Non-pigmented ciliary epithelial cell (primary cell): ENCODE results near the gene MDP1.

Experiments
- DNase-seq: peaks from one replicate; pipeline ENCODE4 v3.0.0-alpha.2; 2010; ENCODE audit warnings: low read depth

The MDP1 gene

DNA sequence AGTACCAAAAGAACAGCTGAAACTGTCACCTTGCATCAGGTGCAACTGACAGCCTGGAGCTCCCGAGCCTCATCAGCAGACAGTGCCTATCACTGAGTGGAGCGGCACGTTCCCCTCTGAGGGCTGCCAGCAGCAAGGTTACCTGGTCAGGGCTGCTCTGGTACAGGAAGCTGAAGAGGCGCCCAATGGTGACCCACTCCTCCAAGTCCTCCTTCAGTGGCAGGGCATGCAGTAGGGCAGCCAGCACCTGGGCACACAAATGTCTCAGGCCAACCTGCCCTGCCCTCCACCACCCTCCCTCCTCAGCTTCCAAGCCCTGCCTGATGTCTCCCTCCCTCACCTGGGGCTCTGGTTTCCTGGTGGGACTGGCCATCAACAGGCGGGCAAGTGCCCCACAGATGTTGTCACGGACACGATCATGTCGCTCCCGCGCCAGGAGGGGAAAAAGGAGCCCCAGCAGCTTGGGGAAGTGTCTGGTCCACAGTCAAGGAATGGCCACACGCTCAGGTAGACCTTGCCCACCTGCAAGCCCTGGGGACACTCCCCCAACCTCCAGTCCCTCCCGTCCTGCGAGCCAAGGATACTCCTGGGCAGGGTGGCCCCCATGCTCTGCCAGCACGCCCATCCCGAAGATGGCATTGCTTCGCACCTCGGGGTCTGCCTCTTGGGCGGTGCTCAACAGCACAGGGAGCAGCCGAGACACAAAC lies 34.3 kb downstream of the MDP1 start:
- DNase-seq: no peak

DNA sequence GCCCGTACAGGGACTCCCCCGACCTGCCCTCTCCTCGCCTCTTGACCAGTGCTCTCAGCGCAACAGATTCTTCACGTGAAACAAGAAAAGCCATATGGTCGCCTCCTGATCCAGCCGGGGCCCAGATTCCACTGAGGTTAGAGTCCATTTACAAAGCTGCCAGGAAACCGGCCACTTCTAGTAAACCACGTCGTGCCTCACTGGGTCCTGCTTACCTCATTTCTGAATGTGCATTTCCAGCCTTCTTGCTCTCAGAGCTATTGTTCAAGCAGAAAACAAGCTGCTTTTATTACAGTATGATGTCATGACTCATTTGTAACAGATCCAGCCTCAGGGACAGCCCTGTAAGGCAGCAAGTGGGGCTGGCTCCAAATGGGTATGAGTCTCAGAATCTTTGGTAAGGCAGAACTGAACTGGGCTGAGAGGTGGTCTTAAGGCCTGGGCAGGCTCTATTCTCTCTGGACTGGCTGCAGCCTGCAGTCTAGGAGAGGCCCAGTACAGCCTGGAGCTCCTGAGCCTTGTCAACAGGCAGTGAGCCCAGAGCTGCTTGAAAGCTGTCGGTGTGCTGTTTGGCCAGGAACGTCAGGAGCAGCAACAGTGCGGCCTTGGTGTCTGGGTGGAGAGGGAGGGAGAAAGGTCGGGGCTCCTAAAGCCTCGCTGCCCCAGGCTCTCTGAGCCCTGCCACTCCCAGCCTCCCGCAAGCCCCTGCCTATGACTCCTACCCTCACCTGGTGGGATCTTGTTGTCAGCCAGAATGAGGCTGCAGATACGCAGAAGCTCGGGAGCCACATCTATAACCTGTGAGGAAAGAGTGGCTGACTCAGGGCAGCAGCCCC lies 35.7 kb downstream of the MDP1 start:
- peak; percentile 60 for DNase-seq

DNA sequence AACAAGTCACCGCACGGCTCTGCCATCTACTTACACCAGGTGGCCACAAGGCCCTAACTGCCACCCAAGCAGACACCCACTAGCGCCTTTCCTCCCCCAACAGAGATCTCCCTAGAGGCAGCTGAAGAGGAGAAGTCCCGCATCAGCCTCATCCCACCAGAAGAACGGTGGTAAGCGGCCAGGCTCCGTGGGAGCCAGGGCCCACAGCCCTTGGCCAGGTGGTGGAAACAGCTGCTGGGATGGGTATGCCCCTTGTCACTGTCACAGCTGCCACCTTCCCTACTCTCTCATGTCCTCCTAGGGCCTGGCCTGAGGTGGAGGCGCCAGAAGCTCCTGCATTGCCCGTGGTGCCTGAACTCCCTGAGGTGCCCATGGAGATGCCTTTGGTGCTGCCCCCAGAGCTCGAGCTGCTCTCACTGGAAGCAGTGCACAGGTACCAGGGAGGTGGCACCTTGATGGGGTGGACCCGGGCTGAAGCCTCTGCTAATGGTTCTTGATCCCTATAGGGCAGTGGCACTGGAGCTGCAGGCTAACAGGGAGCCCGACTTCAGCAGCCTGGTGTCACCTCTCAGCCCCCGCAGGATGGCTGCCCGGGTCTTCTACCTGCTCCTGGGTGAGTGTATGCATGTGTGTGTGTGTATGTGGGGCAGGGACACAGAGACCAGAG lies 36.4 kb downstream of the MDP1 start:
- DNase-seq: no peak

DNA sequence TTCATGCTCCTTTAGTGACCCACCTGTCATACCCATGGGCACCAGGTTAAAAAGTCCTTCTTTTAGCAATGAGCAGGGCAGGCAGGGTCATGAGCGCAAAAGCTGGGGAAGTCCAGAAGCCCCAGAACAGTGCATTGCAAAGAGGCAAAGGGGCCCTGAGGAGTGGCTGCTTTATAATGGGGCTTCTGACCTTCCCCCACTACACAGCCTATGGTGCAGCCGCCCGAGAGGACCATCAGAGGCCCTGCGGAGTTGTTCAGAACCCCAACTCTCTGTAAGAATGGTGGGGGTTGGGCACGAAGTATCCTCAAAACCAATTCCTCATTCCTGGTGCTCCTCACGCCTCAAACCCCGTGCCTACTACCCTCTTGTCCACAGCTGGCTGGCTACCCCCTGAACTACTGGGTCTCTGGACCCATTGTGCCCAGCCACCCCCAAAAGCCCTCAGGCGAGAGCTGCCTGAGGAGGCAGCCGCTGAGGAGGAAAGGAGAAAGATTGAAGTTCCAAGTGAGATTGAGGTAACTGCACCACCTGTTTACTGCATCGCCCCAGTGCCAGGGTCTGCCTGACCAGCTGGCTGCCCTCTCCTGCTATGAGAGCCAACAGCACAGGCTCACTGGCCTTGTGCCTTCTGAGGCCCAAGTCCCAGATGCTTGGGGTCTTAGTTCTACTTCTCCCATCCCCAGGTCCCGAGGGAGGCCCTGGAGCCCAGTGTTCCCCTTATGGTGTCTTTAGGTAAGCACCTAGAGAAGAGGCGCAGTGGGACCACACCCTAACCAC lies 37.3 kb downstream of the MDP1 start:
- no peak for DNase-seq

DNA sequence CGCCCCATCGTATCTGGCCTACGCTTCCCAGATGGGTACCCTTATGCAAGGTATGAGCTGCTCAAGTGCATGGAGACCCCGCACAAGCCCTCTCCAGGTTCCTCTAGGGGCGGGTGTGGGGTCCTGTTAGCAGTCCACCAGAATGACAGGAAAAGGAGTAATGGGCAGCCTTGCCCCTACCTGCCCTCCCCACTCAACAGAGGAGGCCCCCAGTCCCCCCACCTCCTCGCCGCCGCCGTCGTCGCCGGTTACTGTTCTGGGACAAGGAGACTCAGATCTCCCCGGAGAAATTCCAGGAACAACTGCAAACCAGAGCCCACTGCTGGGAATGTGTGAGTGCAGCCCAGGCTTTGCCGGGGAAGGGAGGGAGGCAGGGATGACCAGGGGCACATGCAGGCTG lies 38.0 kb downstream of the MDP1 start:
- DNase-seq: no peak

DNA sequence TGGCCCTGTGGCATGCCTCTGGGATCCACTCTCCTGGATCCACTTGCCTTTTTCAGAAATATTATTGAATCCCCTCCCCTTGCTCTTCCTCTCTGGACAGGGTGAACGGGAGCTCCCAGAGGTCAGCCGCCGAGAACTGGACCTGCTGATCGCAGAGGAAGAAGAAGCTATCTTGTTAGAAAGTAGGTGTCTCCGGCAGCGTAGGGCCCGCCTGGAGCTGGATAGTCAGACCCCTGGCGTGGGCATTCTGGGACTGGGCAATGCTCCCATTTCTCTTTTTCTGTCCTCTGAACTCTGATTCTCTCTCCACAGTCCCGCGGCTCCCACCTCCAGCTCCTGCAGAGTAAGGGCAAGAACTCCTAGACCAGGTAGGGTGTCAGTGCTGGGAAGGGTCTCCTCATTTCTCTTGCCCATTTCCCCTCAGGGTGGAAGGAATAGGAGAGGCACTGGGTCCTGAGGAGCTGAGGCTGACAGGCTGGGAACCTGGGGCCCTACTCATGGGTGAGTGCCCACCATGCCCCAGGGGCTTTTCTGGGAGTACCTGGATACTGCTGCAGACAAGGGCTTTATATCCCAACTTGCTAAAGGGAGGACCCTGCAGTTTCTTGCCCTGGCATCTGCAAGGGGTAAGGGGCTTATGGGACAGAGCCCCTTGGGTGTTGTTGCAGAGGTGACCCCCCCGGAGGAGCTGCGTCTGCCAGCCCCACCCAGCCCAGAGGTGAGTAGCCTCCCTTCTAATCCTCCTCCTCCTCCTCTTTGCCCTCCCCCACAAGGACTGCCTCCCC lies 38.6 kb downstream of the MDP1 start:
- no peak for DNase-seq

DNA sequence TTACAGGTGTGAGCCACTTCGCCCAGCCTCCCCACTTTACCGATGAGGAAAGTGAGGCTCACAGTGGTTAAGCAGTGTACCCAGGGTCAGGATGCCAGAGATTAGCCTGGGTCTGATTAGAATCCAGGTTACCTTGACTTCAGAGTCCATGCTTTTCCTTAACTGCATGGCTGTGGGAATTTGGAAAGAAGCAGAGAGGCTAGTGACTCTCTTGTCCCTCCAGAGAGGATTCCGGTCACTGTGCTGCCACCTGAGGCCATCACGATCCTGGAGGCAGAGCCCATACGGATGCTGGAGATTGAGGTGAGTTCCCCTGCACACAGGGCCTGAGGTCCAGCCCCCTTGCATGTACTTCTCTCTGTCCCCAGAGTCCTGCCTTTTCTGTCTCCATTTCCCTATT lies 39.3 kb downstream of the MDP1 start:
- DNase-seq: no peak

DNA sequence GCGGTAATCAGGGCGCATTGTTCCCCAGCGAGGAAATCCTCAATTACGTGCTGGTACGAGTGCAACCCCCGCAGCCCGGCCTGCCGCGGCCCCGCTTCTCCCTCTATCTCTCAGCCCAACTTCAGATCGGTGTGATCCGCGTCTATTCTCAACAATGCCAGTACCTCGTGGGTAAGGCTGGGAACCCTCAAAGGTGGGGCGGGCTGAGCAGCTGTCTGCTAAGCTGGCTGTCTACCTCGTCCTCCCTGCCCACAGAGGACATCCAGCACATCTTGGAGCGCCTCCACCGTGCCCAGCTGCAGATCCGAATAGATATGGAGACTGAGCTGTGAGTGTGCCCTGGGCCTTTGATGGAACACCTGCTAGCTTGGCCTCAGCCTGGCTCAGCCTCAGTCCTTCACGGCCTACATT lies 43.0 kb downstream of the MDP1 start:
- DNase-seq: no peak

DNA sequence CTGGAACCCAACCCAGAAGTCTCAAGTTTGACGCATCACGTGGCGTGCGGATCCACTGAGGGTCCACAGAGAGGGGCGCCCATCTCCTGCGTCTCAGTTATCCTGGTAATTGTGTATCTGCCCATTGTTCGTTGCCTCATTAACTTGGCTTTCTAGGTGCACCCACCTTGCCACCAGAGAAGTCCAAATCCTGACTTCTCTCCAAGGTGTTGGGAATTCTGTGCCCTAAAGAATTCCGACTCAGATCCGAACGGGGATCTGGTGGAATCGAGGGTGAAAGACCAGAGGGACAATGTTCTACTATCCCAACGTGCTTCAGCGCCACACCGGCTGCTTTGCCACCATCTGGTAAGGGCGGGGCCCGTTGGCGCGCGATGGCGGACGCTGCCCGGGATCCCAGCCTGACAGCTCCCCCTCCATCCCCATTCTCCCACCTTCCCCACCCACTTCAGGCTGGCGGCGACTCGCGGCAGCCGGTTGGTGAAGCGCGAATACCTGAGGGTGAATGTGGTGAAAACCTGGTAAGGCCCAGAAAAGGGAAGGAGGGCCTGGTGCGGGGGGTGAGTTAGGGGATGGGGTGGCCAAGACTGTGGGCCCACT lies 43.5 kb downstream of the MDP1 start:
- DNase-seq: no peak

DNA sequence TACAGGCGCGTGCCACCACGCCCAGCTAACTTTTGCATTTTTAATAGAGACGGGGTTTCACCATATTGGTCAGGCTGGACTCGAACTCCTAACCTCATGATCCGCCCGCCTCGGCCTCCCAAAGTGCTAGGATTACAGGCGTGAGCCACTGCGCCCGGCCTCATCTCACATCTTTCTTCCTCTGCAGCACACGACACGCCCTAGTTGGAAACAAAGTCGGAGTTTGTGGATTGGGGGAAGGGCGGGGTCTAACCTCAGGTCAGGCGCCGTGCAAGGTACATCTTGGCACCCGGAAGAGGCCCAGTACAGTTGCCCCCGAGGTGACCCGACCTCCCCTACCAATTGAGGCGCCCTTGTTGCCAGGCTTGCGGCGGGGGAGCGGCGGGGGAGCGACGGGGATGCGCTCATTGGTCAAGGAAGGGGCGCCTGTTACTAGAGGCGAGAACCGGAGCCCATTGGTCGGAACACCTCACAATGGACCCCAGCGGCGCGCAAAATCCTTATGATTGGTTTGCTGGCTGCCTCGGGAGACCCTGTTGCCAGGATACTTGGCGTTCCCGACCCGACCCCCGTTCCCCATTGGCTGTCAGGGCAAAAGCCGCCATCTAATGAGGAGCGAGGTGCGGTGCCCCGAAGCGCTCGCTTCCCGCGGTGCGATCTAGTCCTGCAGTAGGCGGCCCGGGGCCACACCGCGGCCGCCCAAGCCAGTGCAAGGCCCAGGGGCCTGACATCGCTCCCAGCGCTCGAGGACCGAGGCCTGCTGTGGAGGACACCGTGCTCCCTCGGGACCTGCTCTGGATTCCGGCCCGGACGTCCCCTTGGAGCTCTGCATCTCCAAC lies 44.2 kb downstream of the MDP1 start, which contains the start of gene REC8:
REC8 (plus strand) TSS at position 659 of the 839 bp plus-strand sequence. CDS start 473 bp downstream, outside the sequence.
- DNase-seq: peak; percentile 89

DNA sequence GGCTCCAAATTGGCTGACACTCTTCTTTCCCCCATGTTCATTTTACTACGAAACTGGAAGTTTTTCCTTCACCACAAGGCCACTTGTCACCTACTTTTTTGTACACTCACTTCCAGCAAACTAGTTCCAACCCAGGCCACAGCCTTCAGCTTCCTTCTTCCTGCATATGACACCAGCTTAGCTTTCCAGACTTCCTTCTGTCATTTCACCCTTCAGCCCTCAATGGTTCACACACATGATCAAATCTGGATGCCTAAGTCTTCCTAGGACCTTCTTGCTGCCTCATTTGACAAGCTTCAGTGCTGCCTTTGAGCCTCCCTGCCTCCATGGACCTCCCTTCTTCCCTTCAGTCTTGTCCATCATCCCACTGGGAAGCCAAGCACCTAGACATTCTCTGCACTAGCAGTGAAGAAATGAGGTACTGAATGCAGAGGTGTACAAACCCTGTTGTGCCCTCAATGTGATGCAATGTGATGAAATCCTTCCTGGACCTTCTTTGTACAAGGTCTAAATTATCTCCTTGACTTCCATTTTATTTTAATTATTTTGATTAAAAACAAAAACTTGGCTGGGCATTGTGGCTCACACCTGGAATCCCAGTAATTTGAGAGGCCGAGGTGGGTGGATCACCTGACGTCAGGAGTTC lies 48.3 kb downstream of the MDP1 start:
- DNase-seq: no peak

DNA sequence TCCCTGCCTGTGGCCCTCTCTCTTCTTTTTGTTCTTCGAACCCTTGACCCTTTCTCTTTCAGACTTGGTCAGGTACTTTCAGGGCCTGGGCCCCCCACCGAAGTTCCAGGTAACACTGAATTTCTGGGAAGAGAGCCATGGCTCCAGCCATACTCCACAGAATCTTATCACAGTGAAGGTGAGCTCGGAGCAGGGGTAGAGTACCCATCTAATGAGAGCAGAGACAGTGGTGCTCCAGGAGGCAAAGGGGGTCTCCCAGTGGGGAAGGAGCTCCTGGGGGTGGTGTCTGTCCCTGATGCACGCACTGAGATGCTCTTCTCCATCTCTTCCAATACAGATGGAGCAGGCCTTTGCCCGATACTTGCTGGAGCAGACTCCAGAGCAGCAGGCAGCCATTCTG lies 50.1 kb downstream of the MDP1 start:
- DNase-seq: no peak

DNA sequence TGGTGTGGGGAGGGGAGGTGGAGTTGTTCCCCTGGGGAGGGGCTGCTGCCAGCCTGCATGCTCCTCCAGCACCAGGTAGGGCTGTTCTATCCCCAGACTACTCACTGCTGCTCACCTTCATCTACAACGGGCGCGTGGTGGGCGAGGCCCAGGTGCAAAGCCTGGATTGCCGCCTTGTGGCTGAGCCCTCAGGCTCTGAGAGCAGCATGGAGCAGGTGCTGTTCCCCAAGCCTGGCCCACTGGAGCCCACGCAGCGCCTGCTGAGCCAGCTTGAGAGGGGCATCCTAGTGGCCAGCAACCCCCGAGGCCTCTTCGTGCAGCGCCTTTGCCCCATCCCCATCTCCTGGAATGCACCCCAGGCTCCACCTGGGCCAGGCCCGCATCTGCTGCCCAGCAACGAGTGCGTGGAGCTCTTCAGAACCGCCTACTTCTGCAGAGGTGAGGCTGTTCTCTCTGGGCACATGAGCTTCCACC lies 51.3 kb downstream of the MDP1 start:
- no peak for DNase-seq
